Neural cell (in vitro differentiated cells): ENCODE results near the gene CRADD. TPM values are rescaled to one million over a fixed set of nuclear protein-coding genes. Genes with fewer than 3 reads are reported as not detected.

Experiments
- H2AFZ ChIP-seq: fragments of 200-600, 300-800 bp; sonication (generic), shearing (Covaris generic); 2 replicates; pipeline ENCODE4 v1.6.0; 2014; ENCODE audit warnings: low read depth, mild to moderate bottlenecking, antibody characterized with exemption, low read length, moderate library complexity
- H3F3A ChIP-seq: fragments of 200-600 bp; shearing (Covaris generic); 2 replicates; pipeline ENCODE4 v1.6.1; 2016; ENCODE audit warnings: mild to moderate bottlenecking, moderate library complexity, mixed read lengths, antibody characterized with exemption, low read length; ENCODE audit not compliant: insufficient read depth, poor library complexity, severe bottlenecking
- H3K27ac ChIP-seq: fragments of 200-600, 300-800 bp; sonication (generic), shearing (Covaris generic); 2 replicates; pipeline ENCODE4 v1.5.1; 2014; ENCODE audit warnings: mild to moderate bottlenecking, low read length, moderate library complexity
- H3K27me3 ChIP-seq: fragments of 300-800, 200-600 bp; sonication (generic), shearing (Covaris generic); 2 replicates; pipeline ENCODE4 v1.6.0; 2014; ENCODE audit warnings: mild to moderate bottlenecking, low read depth, low read length, moderate library complexity; ENCODE audit not compliant: insufficient read depth
- H3K36me3 ChIP-seq: fragments of 300-800, 200-600 bp; sonication (generic), shearing (Covaris generic); 2 replicates; pipeline ENCODE4 v1.5.1; 2014; ENCODE audit warnings: mild to moderate bottlenecking, antibody characterized with exemption, low read length, moderate library complexity; ENCODE audit not compliant: insufficient read depth
- H3K4me2 ChIP-seq: fragments of 300-800, 200-600 bp; sonication (generic), shearing (Covaris generic); 2 replicates; pipeline ENCODE4 v1.6.0; 2014; ENCODE audit warnings: mild to moderate bottlenecking, low read length
- H3K4me3 ChIP-seq: fragments of 300-800, 200-600 bp; sonication (generic), shearing (Covaris generic); 2 replicates; pipeline ENCODE4 v1.5.1; 2014; ENCODE audit warnings: mild to moderate bottlenecking, low read length, moderate library complexity
- H3K79me2 ChIP-seq: fragments of 200-600 bp; shearing (Covaris generic); replicated peaks from 2 replicates; pipeline ENCODE4 v1.6.0; 2014; ENCODE audit warnings: mild to moderate bottlenecking, low read length, moderate library complexity; ENCODE audit not compliant: insufficient read depth
- H3K9ac ChIP-seq: fragments of 300-800, 200-600 bp; sonication (generic), shearing (Covaris generic); 2 replicates; pipeline ENCODE4 v1.6.1; 2016; ENCODE audit warnings: mild to moderate bottlenecking, low read length, mixed read lengths
- H3K9me2 ChIP-seq: fragments of 200-600 bp; shearing (Covaris generic); 2 replicates; pipeline ENCODE4 v1.6.1; 2016; ENCODE audit warnings: mild to moderate bottlenecking, low read length, mixed read lengths; ENCODE audit not compliant: insufficient read depth
- H3K9me3 ChIP-seq: fragments of 200-600, 300-800 bp; sonication (generic), shearing (Covaris generic); 2 replicates; pipeline ENCODE4 v1.6.1; 2016; ENCODE audit warnings: mild to moderate bottlenecking, mixed run types, low read length, moderate library complexity, mixed read lengths
- H4K20me1 ChIP-seq: fragments of 200-600 bp; shearing (Covaris generic); 2 replicates; pipeline ENCODE4 v1.6.1; 2016; ENCODE audit warnings: mild to moderate bottlenecking, mixed run types; ENCODE audit not compliant: insufficient read depth
- CTCF ChIP-seq: fragments of 450-650 bp; IDR thresholded peaks from 2 replicates; pipeline ENCODE4 v1.5.1; 2014; ENCODE audit warnings: antibody characterized with exemption, mild to moderate bottlenecking, moderate library complexity; ENCODE audit not compliant: poor library complexity, severe bottlenecking
- EP300 ChIP-seq: fragments of 450-650 bp; conservative IDR thresholded peaks from 2 replicates; pipeline ENCODE4 v1.6.1; 2014; ENCODE audit warnings: antibody characterized with exemption, mild to moderate bottlenecking, moderate library complexity; ENCODE audit not compliant: poor library complexity, severe bottlenecking
- EZH2 ChIP-seq: fragments of 200-600, 300-800 bp; shearing (Covaris generic), sonication (generic); IDR thresholded peaks from 2 replicates; pipeline ENCODE4 v1.6.1; 2014; ENCODE audit warnings: antibody characterized with exemption, low read length, borderline replicate concordance, mild to moderate bottlenecking; ENCODE audit not compliant: insufficient read depth, poor library complexity, severe bottlenecking
- MXI1 ChIP-seq: fragments of 450-650 bp; conservative IDR thresholded peaks from 2 replicates; pipeline ENCODE4 v1.6.1; 2014; ENCODE audit warnings: antibody characterized with exemption, mild to moderate bottlenecking; ENCODE audit not compliant: poor library complexity, severe bottlenecking
- POLR2AphosphoS5 ChIP-seq: IDR thresholded peaks from 2 replicates; pipeline ENCODE4 v1.6.1; 2012
- RAD21 ChIP-seq: fragments of 450-650 bp; conservative IDR thresholded peaks from 2 replicates; pipeline ENCODE4 v1.6.1; 2014; ENCODE audit warnings: antibody characterized with exemption, mild to moderate bottlenecking, moderate library complexity
- REST ChIP-seq: IDR thresholded peaks from 2 replicates; pipeline ENCODE4 v1.6.1; 2012; ENCODE audit warnings: borderline replicate concordance
- SMC3 ChIP-seq: fragments of 450-650 bp; conservative IDR thresholded peaks from 2 replicates; pipeline ENCODE4 v1.6.1; 2014; ENCODE audit warnings: antibody characterized with exemption, mild to moderate bottlenecking, moderate library complexity; ENCODE audit not compliant: poor library complexity
- TAF1 ChIP-seq: IDR thresholded peaks from 2 replicates; pipeline ENCODE4 v1.6.1; 2012; ENCODE audit warnings: low read depth
- polyA plus RNA-seq: library from polyadenylated mRNA; depleted of rRNA; stranded (reverse); fragments of >200 nt; gene quantifications from 2 replicates; pipeline ENCODE4 v1.2.3, GENCODE V29; 2014

Gene CRADD
- polyA plus RNA-seq, 1 donor from 2014 or later = 23.5 TPM

- no peak overlapping the region for H3K4me2 ChIP-seq
- H3K79me2 ChIP-seq = no peaks in the 10 kb centered on the region
- H3K27ac ChIP-seq = no peak overlapping the region
- H3F3A ChIP-seq = no peaks in the 10 kb centered on the region
- H3K4me3 ChIP-seq = no peak overlapping the region
- H3K9ac ChIP-seq = no peak overlapping the region
- TF ChIP-seq CTCF = no peak
- no peak for TF ChIP-seq POLR2AphosphoS5
- no peak for TF ChIP-seq TAF1
- no peak for TF ChIP-seq REST
- no peak for TF ChIP-seq MXI1
- no peak for TF ChIP-seq SMC3
- no peak for TF ChIP-seq EZH2
- no peak for TF ChIP-seq RAD21
- TF ChIP-seq EP300 = no peak
- H3K9me2 ChIP-seq = no peaks in the 10 kb centered on the region
- H3K9me3 ChIP-seq = no peaks in the 10 kb centered on the region
- H2AFZ ChIP-seq = no peak overlapping the region
- no peaks in the 10 kb centered on the region for H4K20me1 ChIP-seq
- no peaks in the 10 kb centered on the region for H3K27me3 ChIP-seq
- H3K36me3 ChIP-seq = no peaks in the 10 kb centered on the region
Measured at GRCh38 chr12:93875157-93875556, 198.0 kb downstream of the CRADD start.

- Histone ChIP-seq H3K27me3 (no peaks in the 10 kb centered on the region), H3K9me2 (no peaks in the 10 kb centered on the region), H3K27ac (no peak overlapping the region), H3K4me2 (no peak overlapping the region), H3K9ac (no peak overlapping the region), H3K4me3 (no peak overlapping the region), H4K20me1 (no peaks in the 10 kb centered on the region), H3K9me3 (no peaks in the 10 kb centered on the region), H3K79me2 (no peaks in the 10 kb centered on the region), H3K36me3 (no peaks in the 10 kb centered on the region), H3F3A (no peaks in the 10 kb centered on the region), H2AFZ (no peak overlapping the region)
- TF ChIP-seq EP300 (no peak), MXI1 (no peak), POLR2AphosphoS5 (no peak), EZH2 (no peak), SMC3 (no peak)
Measured at GRCh38 chr12:93876360-93876759, 199.2 kb downstream of the CRADD start.
